Loucy (cell line): ENCODE results near the gene ZNF865.

Experiments used
- EZH2phosphoT487 ChIP-seq: fragments of 200-600 bp; IDR thresholded peaks from 2 replicates; pipeline ENCODE4 v1.6.1; 2018; ENCODE audit warnings: antibody characterized with exemption, mild to moderate bottlenecking, moderate library complexity, borderline replicate concordance
- TF ChIP-seq, protein P1 (sequence below): fragments of 200-600 bp; sonication (generic); conservative IDR thresholded peaks from 2 replicates; pipeline ENCODE4 v1.5.1; 2014; ENCODE audit warnings: mild to moderate bottlenecking, antibody characterized with exemption, low read length

- TF ChIP-seq, protein P1, sequence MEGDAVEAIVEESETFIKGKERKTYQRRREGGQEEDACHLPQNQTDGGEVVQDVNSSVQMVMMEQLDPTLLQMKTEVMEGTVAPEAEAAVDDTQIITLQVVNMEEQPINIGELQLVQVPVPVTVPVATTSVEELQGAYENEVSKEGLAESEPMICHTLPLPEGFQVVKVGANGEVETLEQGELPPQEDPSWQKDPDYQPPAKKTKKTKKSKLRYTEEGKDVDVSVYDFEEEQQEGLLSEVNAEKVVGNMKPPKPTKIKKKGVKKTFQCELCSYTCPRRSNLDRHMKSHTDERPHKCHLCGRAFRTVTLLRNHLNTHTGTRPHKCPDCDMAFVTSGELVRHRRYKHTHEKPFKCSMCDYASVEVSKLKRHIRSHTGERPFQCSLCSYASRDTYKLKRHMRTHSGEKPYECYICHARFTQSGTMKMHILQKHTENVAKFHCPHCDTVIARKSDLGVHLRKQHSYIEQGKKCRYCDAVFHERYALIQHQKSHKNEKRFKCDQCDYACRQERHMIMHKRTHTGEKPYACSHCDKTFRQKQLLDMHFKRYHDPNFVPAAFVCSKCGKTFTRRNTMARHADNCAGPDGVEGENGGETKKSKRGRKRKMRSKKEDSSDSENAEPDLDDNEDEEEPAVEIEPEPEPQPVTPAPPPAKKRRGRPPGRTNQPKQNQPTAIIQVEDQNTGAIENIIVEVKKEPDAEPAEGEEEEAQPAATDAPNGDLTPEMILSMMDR = no peak
- no peak for TF ChIP-seq EZH2phosphoT487
Measured at GRCh38 chr19:55636723-55637122, 31.3 kb downstream of the ZNF865 start.
